ENCODE measurements around the gene FSHR. TPM values are rescaled to one million over a fixed set of nuclear protein-coding genes. Genes with fewer than 3 reads are reported as not detected.

The FSHR gene
- total and polyA plus RNA-seq, 9 donors, result 0.22 to 4.0 (median 1.8) TPM

DNA sequence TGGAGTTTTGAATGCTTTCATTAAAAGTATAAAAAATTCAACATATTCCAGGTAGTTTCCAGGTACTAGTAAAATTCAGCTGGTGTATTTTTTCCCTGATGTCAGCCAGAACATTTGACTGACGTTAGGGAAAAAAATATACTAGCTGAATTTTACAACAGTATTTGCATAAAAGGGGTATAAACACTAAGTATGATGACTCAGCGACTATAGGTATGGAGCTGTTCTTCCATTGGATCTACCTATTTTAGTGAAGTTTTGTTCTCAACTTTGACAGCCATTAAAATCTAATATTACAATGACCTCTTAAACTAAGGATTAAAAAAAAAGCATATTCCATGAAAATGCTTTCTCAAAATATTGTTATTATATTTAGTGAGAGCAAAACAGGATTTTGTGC, 155.9 kb downstream of the FSHR start:
- TF ChIP-seq, protein P1, sequence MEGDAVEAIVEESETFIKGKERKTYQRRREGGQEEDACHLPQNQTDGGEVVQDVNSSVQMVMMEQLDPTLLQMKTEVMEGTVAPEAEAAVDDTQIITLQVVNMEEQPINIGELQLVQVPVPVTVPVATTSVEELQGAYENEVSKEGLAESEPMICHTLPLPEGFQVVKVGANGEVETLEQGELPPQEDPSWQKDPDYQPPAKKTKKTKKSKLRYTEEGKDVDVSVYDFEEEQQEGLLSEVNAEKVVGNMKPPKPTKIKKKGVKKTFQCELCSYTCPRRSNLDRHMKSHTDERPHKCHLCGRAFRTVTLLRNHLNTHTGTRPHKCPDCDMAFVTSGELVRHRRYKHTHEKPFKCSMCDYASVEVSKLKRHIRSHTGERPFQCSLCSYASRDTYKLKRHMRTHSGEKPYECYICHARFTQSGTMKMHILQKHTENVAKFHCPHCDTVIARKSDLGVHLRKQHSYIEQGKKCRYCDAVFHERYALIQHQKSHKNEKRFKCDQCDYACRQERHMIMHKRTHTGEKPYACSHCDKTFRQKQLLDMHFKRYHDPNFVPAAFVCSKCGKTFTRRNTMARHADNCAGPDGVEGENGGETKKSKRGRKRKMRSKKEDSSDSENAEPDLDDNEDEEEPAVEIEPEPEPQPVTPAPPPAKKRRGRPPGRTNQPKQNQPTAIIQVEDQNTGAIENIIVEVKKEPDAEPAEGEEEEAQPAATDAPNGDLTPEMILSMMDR (IDR thresholded peaks at IDR 0.05), result no peak
- TF ChIP-seq POLR2A (IDR thresholded peaks at IDR 0.05) (no peak), EP300 (IDR thresholded peaks at IDR 0.05) (no peak)
- WGBS, 3 donors, result 85 to 90% (median 88%) methylated on average over 2 of the region's 2 CpGs

DNA sequence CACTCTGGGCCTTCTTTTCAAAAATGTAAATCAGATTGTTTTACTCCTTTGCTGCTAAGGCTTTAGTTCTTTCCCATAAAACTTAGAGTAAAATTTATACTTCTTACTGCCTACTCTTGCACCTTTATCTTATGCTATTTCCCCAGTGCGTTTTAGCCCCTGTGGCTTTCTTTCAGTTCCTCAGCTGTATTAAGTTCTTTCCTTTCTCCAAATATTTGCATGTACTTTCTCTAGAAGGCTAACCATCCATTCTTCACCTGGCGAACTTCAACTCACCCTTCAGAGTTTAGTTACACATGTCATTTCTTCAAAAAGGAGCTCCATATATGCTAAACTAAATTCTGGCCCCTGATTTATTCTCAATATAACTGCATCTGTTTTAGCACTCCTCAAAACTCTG, 160.7 kb downstream of the FSHR start:
- no peaks in the 10 kb centered on the region for H3K4me1 ChIP-seq (ENCODE audit: insufficient read depth)
- intact Hi-C loops (cut with DNase I), result no loop called here
- DNase-seq, result no peak
- TF ChIP-seq EP300 (IDR thresholded peaks at IDR 0.05) (no peak), POLR2A (IDR thresholded peaks at IDR 0.05) (no peak)
- TF ChIP-seq, protein P1 (IDR thresholded peaks at IDR 0.05), result no peak
- no peak overlapping the region for H3K27ac ChIP-seq
- WGBS, 3 donors, result 78 to 84% (median 83%) methylated on average over 2 of the region's 2 CpGs
- no peaks in the 10 kb centered on the region for H3K27me3 ChIP-seq
- H3K4me3 ChIP-seq, result no peak overlapping the region
- H3K36me3 ChIP-seq, result no peaks in the 10 kb centered on the region
- no peaks in the 10 kb centered on the region for H3K9me3 ChIP-seq

More for the DNA sequence above, 155.9 kb downstream of the FSHR start:
- H3K36me3 ChIP-seq, result no peaks in the 10 kb centered on the region
- H3K27me3 ChIP-seq, result no peaks in the 10 kb centered on the region
- no peak overlapping the region for H3K27ac ChIP-seq
- intact Hi-C loops (cut with DNase I), result no loop called here
- H3K4me3 ChIP-seq, result no peak overlapping the region
- no peak for DNase-seq
- H3K4me1 ChIP-seq (ENCODE audit: insufficient read depth), result no peaks in the 10 kb centered on the region
- H3K9me3 ChIP-seq, result no peaks in the 10 kb centered on the region

DNA sequence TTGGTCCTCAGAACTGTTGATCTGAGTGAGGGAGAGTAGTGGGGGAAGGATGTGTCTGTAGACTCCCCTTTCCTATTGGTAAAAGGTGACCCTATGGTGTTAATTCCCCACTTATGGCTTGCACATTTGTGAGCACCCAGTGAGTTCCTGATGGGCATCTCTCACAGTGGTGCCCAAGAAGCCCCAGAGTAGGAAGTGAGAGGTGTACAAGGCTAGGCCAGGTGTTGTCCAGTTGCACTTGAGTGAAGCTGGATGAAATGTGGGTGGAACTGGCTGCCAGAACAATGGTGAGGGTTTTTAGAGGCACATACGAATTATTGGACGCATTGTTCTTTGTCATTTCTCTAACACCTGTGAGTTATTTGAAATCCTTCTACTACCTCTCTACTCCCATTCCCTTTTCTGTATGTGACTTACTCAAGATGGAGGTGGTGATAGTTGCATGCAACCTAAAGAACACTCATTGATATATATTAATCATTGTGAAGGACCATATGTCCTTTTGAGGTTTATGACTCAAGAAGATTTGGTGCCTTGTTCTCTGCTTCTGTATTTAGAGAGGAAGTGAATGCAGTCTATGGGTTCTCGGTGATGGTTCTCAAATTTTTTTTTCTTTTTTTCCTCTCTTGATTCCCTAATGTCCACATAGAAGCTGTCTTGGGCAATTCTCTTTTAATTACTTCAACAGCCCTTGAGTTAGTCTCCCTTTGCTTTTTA, 162.7 kb downstream of the FSHR start:
- H3K9me3 ChIP-seq, result no peaks in the 10 kb centered on the region
- H3K4me1 ChIP-seq (ENCODE audit: insufficient read depth), result no peaks in the 10 kb centered on the region
- H3K4me3 ChIP-seq, result no peak overlapping the region
- TF ChIP-seq, protein P1 (IDR thresholded peaks at IDR 0.05), result no peak
- 94 to 97% (median 97%) methylated on average over 3 of the region's 3 CpGs for WGBS, 3 donors
- intact Hi-C loops (cut with DNase I), result no loop called here
- no peak overlapping the region for H3K27ac ChIP-seq
- H3K36me3 ChIP-seq, result no peaks in the 10 kb centered on the region
- no peaks in the 10 kb centered on the region for H3K27me3 ChIP-seq
- no peak for DNase-seq

DNA sequence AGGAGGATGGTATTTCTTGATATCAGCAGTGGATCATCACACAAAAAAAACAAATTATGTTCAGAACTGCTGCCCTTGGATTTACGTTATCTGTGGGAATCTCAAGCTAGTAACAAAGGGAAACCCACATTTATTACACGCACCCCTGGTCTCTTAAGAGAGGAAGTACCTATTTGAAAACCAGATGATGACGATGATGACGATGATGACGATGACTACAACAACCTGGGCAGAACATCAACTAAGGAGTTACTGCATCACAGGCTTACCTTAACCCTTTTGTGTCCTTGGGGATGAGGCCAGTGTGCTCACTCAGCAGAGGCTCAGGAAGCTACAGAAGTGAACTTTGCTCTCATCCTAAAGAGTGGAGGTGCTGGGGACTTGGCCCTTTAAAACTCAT, 169.4 kb downstream of the FSHR start:
- intact Hi-C loops (cut with DNase I), result no loop called here
- H3K9me3 ChIP-seq, result no peaks in the 10 kb centered on the region
- H3K27ac ChIP-seq, result no peak overlapping the region
- H3K4me1 ChIP-seq (ENCODE audit: insufficient read depth), result no peaks in the 10 kb centered on the region
- TF ChIP-seq, protein P1 (IDR thresholded peaks at IDR 0.05), result no peak
- TF ChIP-seq EP300 (IDR thresholded peaks at IDR 0.05) (no peak), POLR2A (IDR thresholded peaks at IDR 0.05) (no peak)
- H3K4me3 ChIP-seq, result no peak overlapping the region
- no peaks in the 10 kb centered on the region for H3K36me3 ChIP-seq
- no peak for DNase-seq
- 72 to 81% (median 78%) methylated on average over 5 of the region's 5 CpGs for WGBS, 3 donors
- no peaks in the 10 kb centered on the region for H3K27me3 ChIP-seq
